Astrocyte (in vitro differentiated cells and primary cell): ENCODE data around the gene NCBP3.

ENCODE experiments used
- EZH2 ChIP-seq: IDR thresholded peaks from 2 replicates; pipeline ENCODE4 v1.6.1; 2012; ENCODE audit warnings: mild to moderate bottlenecking, low read length, inconsistent platforms; ENCODE audit not compliant: insufficient read depth
- TF ChIP-seq, protein P1 (sequence below): IDR thresholded peaks from 2 replicates; pipeline ENCODE4 v1.5.1; 2011; ENCODE audit warnings: low read depth, mild to moderate bottlenecking, inconsistent platforms, low read length, moderate library complexity; ENCODE audit not compliant: insufficient read depth

GRCh38 chr17:3847165-3847670 is 1.2 kb upstream of the NCBP3 start:
- TF ChIP-seq, protein P1, sequence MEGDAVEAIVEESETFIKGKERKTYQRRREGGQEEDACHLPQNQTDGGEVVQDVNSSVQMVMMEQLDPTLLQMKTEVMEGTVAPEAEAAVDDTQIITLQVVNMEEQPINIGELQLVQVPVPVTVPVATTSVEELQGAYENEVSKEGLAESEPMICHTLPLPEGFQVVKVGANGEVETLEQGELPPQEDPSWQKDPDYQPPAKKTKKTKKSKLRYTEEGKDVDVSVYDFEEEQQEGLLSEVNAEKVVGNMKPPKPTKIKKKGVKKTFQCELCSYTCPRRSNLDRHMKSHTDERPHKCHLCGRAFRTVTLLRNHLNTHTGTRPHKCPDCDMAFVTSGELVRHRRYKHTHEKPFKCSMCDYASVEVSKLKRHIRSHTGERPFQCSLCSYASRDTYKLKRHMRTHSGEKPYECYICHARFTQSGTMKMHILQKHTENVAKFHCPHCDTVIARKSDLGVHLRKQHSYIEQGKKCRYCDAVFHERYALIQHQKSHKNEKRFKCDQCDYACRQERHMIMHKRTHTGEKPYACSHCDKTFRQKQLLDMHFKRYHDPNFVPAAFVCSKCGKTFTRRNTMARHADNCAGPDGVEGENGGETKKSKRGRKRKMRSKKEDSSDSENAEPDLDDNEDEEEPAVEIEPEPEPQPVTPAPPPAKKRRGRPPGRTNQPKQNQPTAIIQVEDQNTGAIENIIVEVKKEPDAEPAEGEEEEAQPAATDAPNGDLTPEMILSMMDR = no peak
- TF ChIP-seq EZH2 = no peak
